B cell (primary cell): ENCODE results near the gene SGSH. TPM values are rescaled to one million over a fixed set of nuclear protein-coding genes. Genes with fewer than 3 reads are reported as not detected.

Experiments
- ATAC-seq: fragments of 200-7000 bp; cut with Tn5 transposase; one replicate; pipeline ENCODE4 v1.10.0; 2021; ENCODE audit warnings: low read depth, mild to moderate bottlenecking, moderate number of reproducible peaks, moderate library complexity
- CTCF ChIA-PET: fragments of 350-600 bp; sonication (Branson Sonifier 250); formaldehyde crosslinking; loops from one replicate; lab custom pipeline; 2021; ENCODE audit warnings: antibody characterized with exemption, inconsistent platforms; lab: Charles Lee
- POLR2A ChIA-PET: fragments of 350-600 bp; sonication (Branson Sonifier 250); formaldehyde crosslinking; loops from one replicate; lab custom pipeline; 2021; ENCODE audit warnings: antibody characterized with exemption; lab: Charles Lee
- DNase-seq: peaks from one replicate; pipeline ENCODE4 v3.0.0; 2013
- H2AFZ ChIP-seq: 2 replicates; pipeline ENCODE4 v1.6.1; 2012; ENCODE audit warnings: mild to moderate bottlenecking, low read depth, low read length; ENCODE audit not compliant: insufficient read depth, poor library complexity, severe bottlenecking
- H3K27ac ChIP-seq, 2 donors: 1 replicate in 1 of 2; 2 replicates in 1 of 2; pipeline ENCODE4 v1.5.1; 2012 to 2013; ENCODE audit warnings: low read length in 2 of 2, mild to moderate bottlenecking in 2 of 2, moderate library complexity in 1 of 2
- H3K27me3 ChIP-seq, 4 experiments: fragments of 200-600 bp in 1 of 4; sonication (generic) in 1 of 4; replicated peaks in 1 of 4; 1 replicate in 2 of 4; 2 replicates in 2 of 4; pipeline versions ENCODE4 v1.6.1 to v1.7.0; 2013 to 2016; ENCODE audit warnings: low read length in 3 of 4, mild to moderate bottlenecking in 2 of 4, mixed read lengths in 1 of 4, moderate library complexity in 1 of 4; ENCODE audit not compliant: insufficient read depth in 4 of 4, control insufficient read depth in 3 of 4; ENCODE audit errors: control extremely low read depth in 1 of 4
- H3K36me3 ChIP-seq, 2 experiments: replicated peaks in 1 of 2; 1 replicate in 1 of 2; 2 replicates in 1 of 2; pipeline versions ENCODE4 v1.6.1 to v1.7.1; 2013; ENCODE audit warnings: low read length in 1 of 2; ENCODE audit not compliant: insufficient read depth in 2 of 2, control insufficient read depth in 1 of 2; ENCODE audit errors: control extremely low read depth in 1 of 2, extremely low read depth in 1 of 2
- H3K4me1 ChIP-seq, 2 donors: fragments of 200-600 bp in 1 of 2; sonication (generic) in 1 of 2; 1 replicate in 1 of 2; 2 replicates in 1 of 2; pipeline versions ENCODE4 v1.5.1 to v1.6.1; 2013 to 2017; ENCODE audit warnings: low read length in 2 of 2; ENCODE audit not compliant: control insufficient read depth in 2 of 2, insufficient read depth in 2 of 2
- H3K4me2 ChIP-seq: replicated peaks from 2 replicates; pipeline ENCODE3; 2012; ENCODE audit warnings: mild to moderate bottlenecking, low read depth, low read length; ENCODE audit not compliant: poor library complexity, severe bottlenecking
- H3K4me3 ChIP-seq, 5 experiments: fragments of 200-600 bp in 1 of 5; sonication (generic) in 1 of 5; 1 replicate in 3 of 5; 2 replicates in 2 of 5; pipeline versions ENCODE4 v1.5.1 to v1.7.0; 2011 to 2016; ENCODE audit warnings: low read length in 4 of 5, mild to moderate bottlenecking in 4 of 5, low read depth in 2 of 5, control low read depth in 1 of 5, moderate library complexity in 1 of 5; ENCODE audit not compliant: insufficient read depth in 1 of 5; ENCODE audit errors: control extremely low read depth in 1 of 5, extremely low read depth in 1 of 5
- H3K79me2 ChIP-seq: fragments of 200-600 bp; sonication (generic); one replicate; pipeline ENCODE4 v1.6.0; 2016; ENCODE audit warnings: low read length; ENCODE audit not compliant: control insufficient read depth, insufficient read depth
- H3K9ac ChIP-seq: fragments of 200-600 bp; sonication (generic); 2 replicates; pipeline ENCODE4 v1.6.1; 2017; ENCODE audit warnings: mild to moderate bottlenecking, low read length, moderate library complexity
- H3K9me3 ChIP-seq, 3 donors: one replicate each; pipeline versions ENCODE4 v1.6.1 to v1.7.1; 2013; ENCODE audit warnings: low read length in 2 of 3; ENCODE audit not compliant: control insufficient read depth in 2 of 3, insufficient read depth in 1 of 3; ENCODE audit errors: control extremely low read depth in 1 of 3
- H4K20me1 ChIP-seq: 2 replicates; pipeline ENCODE4 v1.6.0; 2012; ENCODE audit warnings: mild to moderate bottlenecking, low read length; ENCODE audit not compliant: insufficient read depth, control insufficient read depth, poor library complexity, severe bottlenecking
- H3K27ac Mint-ChIP-seq: one replicate; pipeline ENCODE4 v1.8.0; 2021; ENCODE audit warnings: mixed read lengths
- H3K27me3 Mint-ChIP-seq: one replicate; pipeline ENCODE4 v1.8.0; 2021; ENCODE audit warnings: mixed read lengths
- H3K4me1 Mint-ChIP-seq: one replicate; pipeline ENCODE4 v1.8.0; 2021; ENCODE audit warnings: mixed read lengths
- H3K4me3 Mint-ChIP-seq: one replicate; pipeline ENCODE4 v1.8.0; 2021; ENCODE audit warnings: mixed read lengths
- H3K9me3 Mint-ChIP-seq: one replicate; pipeline ENCODE4 v1.8.0; 2022; ENCODE audit warnings: mixed read lengths; ENCODE audit not compliant: insufficient read depth
- EZH2 ChIP-seq: IDR thresholded peaks from 2 replicates; pipeline ENCODE4 v1.6.1; 2012; ENCODE audit warnings: borderline replicate concordance, low read depth, mild to moderate bottlenecking, moderate library complexity, low read length; ENCODE audit not compliant: insufficient read depth, poor library complexity, severe bottlenecking
- WGBS: methylation state at CpG from one replicate; pipeline ENCODE4 v1.1.5; 2013; ENCODE audit warnings: missing lambda C conversion rate; ENCODE audit not compliant: insufficient coverage; 5-methylcytosine and 5-hydroxymethylcytosine counted together
- intact Hi-C: fragments of 100-400 bp; cut with micrococcal nuclease; formaldehyde crosslinking; loops from one replicate; pipeline ENCODE4 v1.10.0; 2022
- polyA plus RNA-seq: library from polyadenylated mRNA; depleted of rRNA; stranded (reverse); fragments of >200 nt; gene quantifications from 2 replicates; pipeline ENCODE4 v1.2.3, GENCODE V29; 2012
- total RNA-seq, 2 donors: library from RNA; stranded (reverse); fragments of 120-200 nt in 1 of 2; gene quantifications; 1 replicate in 1 of 2; 2 replicates in 1 of 2; pipeline versions ENCODE4 v1.2.3 to v1.2.4, GENCODE V29; 2013 to 2022
- TF ChIP-seq, protein P1 (sequence below): fragments of 200-600 bp; IDR thresholded peaks from one replicate; pipeline ENCODE4 v1.8.0; 2022; ENCODE audit warnings: antibody characterized with exemption, mild to moderate bottlenecking

The SGSH gene
- total and polyA plus RNA-seq, 2 donors (not counting 1 experiment from before 2014, with no cell fraction given) = 44.5 to 83.7 TPM

DNA sequence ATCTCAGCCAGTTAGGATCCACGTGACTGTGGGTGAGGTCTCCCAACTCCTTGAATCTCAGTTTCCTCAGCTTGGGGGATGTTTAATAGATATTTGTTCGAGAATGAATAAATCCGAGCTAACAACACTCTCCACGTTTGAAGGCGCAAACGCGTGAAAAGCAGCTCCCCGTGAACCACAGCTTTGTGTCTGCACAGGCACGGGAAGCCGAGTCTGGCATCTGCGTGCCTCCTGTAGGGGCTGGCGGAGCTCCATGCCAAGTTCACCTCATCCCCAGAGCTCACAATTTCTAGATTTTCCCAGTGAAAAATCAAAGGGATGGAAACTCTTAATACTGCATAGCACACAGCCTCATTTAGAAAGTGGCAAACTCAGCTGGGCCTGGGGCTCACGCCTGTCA, 14.3 kb downstream of the SGSH start:
- Histone ChIP-seq H3K4me1 (no peaks in the 10 kb centered on the region), H3K36me3 (peaks cover 0 to 13% of the 10 kb centered on the region in 2 experiments), H2AFZ (no peak overlapping the region), H3K27me3 (no peaks in the 10 kb centered on the region), H3K9ac (no peak overlapping the region), H3K79me2 (no peaks in the 10 kb centered on the region), H3K27ac (no peak overlapping the region), H4K20me1 (no peaks in the 10 kb centered on the region), H3K4me3 (no peak overlapping the region), H3K4me2 (no peak overlapping the region), H3K9me3 (no peaks in the 10 kb centered on the region)
- CTCF ChIA-PET = interaction anchor here (3.3 kb wide), 1 partner anchor 9 kb away, joined by 12 read pairs; no protein-coding TSS in a partner anchor
- POLR2A ChIA-PET = no interaction called here
- DNase-seq (no peak), ATAC-seq (no peak)
- intact Hi-C loops = no loop called here
- Mint-ChIP-seq H3K9me3 (no peaks in the 10 kb centered on the region), H3K4me3 (no peak overlapping the region), H3K27me3 (no peaks in the 10 kb centered on the region), H3K4me1 (no peaks in the 10 kb centered on the region), H3K27ac (no peak overlapping the region)
- TF ChIP-seq EZH2 = no peak
- TF ChIP-seq, protein P1, sequence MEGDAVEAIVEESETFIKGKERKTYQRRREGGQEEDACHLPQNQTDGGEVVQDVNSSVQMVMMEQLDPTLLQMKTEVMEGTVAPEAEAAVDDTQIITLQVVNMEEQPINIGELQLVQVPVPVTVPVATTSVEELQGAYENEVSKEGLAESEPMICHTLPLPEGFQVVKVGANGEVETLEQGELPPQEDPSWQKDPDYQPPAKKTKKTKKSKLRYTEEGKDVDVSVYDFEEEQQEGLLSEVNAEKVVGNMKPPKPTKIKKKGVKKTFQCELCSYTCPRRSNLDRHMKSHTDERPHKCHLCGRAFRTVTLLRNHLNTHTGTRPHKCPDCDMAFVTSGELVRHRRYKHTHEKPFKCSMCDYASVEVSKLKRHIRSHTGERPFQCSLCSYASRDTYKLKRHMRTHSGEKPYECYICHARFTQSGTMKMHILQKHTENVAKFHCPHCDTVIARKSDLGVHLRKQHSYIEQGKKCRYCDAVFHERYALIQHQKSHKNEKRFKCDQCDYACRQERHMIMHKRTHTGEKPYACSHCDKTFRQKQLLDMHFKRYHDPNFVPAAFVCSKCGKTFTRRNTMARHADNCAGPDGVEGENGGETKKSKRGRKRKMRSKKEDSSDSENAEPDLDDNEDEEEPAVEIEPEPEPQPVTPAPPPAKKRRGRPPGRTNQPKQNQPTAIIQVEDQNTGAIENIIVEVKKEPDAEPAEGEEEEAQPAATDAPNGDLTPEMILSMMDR = no peak
- 93% methylated on average over 13 of the region's 13 CpGs for WGBS

DNA sequence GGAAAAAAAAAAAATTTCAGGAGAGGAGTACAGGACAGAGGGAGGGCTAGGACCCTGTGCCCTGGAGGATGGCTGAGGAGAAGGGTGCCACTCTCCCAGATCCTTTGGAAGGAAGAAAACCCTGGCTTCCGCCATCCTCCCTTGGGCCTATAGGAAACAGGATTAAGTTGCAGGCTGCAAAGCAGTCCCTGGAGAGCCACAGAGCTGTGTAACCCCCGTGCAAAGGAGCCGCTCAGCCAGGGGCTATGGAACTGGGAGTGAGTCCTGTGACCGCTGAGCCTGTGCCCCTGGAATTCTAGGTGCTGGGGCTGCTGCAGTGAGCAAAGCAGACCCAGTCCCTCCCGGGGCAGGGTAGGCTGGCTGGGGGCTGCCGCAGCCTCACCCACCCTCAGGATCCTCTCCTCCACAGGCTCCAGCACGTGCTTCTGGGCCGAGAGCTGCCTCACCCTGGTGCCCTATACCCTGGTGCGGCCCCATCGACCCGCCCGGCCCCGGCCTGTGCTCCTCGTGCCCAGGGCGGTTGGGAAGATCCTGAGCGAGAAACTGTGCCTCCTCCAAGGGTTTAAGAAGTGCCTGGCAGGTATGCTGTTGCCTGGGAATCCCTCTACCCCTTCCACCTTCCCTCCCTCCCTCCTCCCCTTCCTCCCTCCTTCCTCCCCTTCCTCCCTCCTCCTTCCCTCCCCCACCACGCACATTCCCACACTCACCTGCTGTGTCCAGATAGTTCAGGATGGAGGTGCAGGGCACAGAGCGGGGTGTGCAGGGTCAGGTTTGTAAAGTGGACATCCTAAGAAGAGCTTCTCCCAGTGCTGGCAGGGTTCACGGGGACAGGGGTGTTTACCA, 15.3 kb downstream of the SGSH start:
- Mint-ChIP-seq H3K27me3 (no peaks in the 10 kb centered on the region), H3K4me1 (no peaks in the 10 kb centered on the region), H3K4me3 (no peak overlapping the region), H3K9me3 (no peaks in the 10 kb centered on the region), H3K27ac (no peak overlapping the region)
- no peak overlapping the region for H3K4me2 ChIP-seq
- intact Hi-C loops = no loop called here
- H4K20me1 ChIP-seq = no peaks in the 10 kb centered on the region
- ChIA-PET POLR2A (no interaction called here), CTCF (interaction anchor here (3.3 kb wide), 1 partner anchor 8 kb away, joined by 12 read pairs; no protein-coding TSS in a partner anchor)
- no peak overlapping the region for H3K27ac ChIP-seq
- H3K79me2 ChIP-seq = no peaks in the 10 kb centered on the region
- ATAC-seq (no peak), DNase-seq (no peak)
- no peaks in the 10 kb centered on the region for H3K27me3 ChIP-seq
- H2AFZ ChIP-seq = no peak overlapping the region
- no peak overlapping the region for H3K9ac ChIP-seq
- WGBS = 92% methylated on average over 14 of the region's 19 CpGs
- TF ChIP-seq, protein P1 = no peak
- no peak for TF ChIP-seq EZH2
- H3K9me3 ChIP-seq = no peaks in the 10 kb centered on the region
- H3K4me3 ChIP-seq = no peak overlapping the region
- H3K4me1 ChIP-seq = no peaks in the 10 kb centered on the region
- H3K36me3 ChIP-seq = peaks cover 0 to 4% of the 10 kb centered on the region in 2 experiments
